ENCODE data around the gene NAV2. TPM values are rescaled to one million over a fixed set of nuclear protein-coding genes. Genes with fewer than 3 reads are reported as not detected.

Gene NAV2
- total RNA-seq, 1 experiment from 2014 or later: 139 TPM

DNA sequence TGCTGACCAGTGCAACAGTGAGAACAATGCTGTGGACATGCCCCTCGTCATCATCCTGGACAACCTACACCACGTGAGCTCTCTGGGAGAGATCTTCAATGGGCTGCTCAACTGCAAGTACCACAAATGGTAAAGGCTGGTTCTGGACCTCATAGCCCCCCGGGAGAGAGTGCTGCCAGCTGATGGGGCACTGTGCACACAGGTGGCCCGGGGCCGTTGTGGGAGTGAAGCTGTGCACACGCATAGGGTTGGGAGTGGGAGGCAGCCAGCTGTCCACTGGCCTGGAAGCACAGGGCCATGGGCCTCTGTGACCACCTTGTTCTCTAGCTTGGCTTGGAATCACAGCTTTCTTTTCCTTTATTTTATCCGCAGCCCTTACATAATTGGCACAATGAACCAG lies 390.6 kb downstream of the NAV2 start:
- TF ChIP-seq, protein P1, sequence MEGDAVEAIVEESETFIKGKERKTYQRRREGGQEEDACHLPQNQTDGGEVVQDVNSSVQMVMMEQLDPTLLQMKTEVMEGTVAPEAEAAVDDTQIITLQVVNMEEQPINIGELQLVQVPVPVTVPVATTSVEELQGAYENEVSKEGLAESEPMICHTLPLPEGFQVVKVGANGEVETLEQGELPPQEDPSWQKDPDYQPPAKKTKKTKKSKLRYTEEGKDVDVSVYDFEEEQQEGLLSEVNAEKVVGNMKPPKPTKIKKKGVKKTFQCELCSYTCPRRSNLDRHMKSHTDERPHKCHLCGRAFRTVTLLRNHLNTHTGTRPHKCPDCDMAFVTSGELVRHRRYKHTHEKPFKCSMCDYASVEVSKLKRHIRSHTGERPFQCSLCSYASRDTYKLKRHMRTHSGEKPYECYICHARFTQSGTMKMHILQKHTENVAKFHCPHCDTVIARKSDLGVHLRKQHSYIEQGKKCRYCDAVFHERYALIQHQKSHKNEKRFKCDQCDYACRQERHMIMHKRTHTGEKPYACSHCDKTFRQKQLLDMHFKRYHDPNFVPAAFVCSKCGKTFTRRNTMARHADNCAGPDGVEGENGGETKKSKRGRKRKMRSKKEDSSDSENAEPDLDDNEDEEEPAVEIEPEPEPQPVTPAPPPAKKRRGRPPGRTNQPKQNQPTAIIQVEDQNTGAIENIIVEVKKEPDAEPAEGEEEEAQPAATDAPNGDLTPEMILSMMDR (IDR thresholded peaks at IDR 0.05; ENCODE audit: unreplicated experiment): no peak
- ChIA-PET POLR2A (interaction anchor here (1.1 to 1.3 kb wide), 2 partner anchors 150 to 264 kb away, joined by 3 read pairs; no protein-coding TSS in a partner anchor), CTCF (interaction anchor here (0.6 to 1.1 kb wide), 5 partner anchors 24 to 321 kb away, joined by 3 to 4 read pairs (median 4); no protein-coding TSS in a partner anchor)
- peaks cover 100% of the 10 kb centered on the region for H3K36me3 Mint-ChIP-seq (ENCODE audit: insufficient read depth, unreplicated experiment)
- intact Hi-C loops (cut with micrococcal nuclease): no loop called here
- peaks cover 5% of the 10 kb centered on the region for H3K4me1 Mint-ChIP-seq (ENCODE audit: insufficient read depth, unreplicated experiment)
- BruUV-seq (replicated peaks): no TSS peak
- peak overlapping the region; percentile 36 for H3K27ac Mint-ChIP-seq (ENCODE audit: low read depth, unreplicated experiment)
- no peaks in the 10 kb centered on the region for H3K9me3 Mint-ChIP-seq (ENCODE audit: unreplicated experiment)
- DNase-seq (ENCODE audit: unreplicated experiment): no peak
- H3K4me3 Mint-ChIP-seq (ENCODE audit: unreplicated experiment): no peak overlapping the region
- no peaks in the 10 kb centered on the region for H3K27me3 Mint-ChIP-seq (ENCODE audit: insufficient read depth, unreplicated experiment)

DNA sequence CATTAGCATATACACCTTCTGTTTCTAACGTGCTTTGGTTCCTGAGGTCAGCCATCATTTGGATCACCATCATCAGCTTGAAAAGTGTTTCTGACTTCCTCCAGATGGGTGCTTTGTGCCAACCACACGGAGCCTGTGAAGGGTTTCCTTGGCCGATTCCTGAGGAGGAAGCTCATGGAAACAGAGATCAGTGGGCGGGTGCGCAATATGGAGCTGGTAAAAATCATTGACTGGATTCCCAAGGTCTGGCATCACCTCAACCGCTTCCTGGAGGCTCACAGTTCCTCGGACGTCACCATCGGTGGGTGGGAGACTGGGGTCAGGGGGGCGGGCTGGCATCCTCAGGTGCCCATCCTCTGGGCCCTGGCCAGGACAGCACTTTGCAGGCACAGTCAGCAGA lies 392.8 kb downstream of the NAV2 start:
- no peak overlapping the region for H3K27ac Mint-ChIP-seq (ENCODE audit: low read depth, unreplicated experiment)
- no peak overlapping the region for H3K4me3 Mint-ChIP-seq (ENCODE audit: unreplicated experiment)
- DNase-seq (ENCODE audit: unreplicated experiment): no peak
- TF ChIP-seq, protein P1 (IDR thresholded peaks at IDR 0.05; ENCODE audit: unreplicated experiment): no peak
- H3K9me3 Mint-ChIP-seq (ENCODE audit: unreplicated experiment): no peaks in the 10 kb centered on the region
- peaks cover 15% of the 10 kb centered on the region for H3K4me1 Mint-ChIP-seq (ENCODE audit: insufficient read depth, unreplicated experiment)
- POLR2A ChIA-PET: interaction anchor here (0.7 to 1.3 kb wide), 5 partner anchors 8 to 250 kb away, joined by 3 to 8 read pairs (median 4); no protein-coding TSS in a partner anchor
- CTCF ChIA-PET: interaction anchor here (0.6 to 1.8 kb wide), 11 partner anchors 12 to 542 kb away, joined by 3 to 10 read pairs (median 3); no protein-coding TSS in a partner anchor
- no peaks in the 10 kb centered on the region for H3K27me3 Mint-ChIP-seq (ENCODE audit: insufficient read depth, unreplicated experiment)
- H3K36me3 Mint-ChIP-seq (ENCODE audit: insufficient read depth, unreplicated experiment): peaks cover 100% of the 10 kb centered on the region
- intact Hi-C loops (cut with micrococcal nuclease): no loop called here
- no TSS peak for BruUV-seq (replicated peaks)

DNA sequence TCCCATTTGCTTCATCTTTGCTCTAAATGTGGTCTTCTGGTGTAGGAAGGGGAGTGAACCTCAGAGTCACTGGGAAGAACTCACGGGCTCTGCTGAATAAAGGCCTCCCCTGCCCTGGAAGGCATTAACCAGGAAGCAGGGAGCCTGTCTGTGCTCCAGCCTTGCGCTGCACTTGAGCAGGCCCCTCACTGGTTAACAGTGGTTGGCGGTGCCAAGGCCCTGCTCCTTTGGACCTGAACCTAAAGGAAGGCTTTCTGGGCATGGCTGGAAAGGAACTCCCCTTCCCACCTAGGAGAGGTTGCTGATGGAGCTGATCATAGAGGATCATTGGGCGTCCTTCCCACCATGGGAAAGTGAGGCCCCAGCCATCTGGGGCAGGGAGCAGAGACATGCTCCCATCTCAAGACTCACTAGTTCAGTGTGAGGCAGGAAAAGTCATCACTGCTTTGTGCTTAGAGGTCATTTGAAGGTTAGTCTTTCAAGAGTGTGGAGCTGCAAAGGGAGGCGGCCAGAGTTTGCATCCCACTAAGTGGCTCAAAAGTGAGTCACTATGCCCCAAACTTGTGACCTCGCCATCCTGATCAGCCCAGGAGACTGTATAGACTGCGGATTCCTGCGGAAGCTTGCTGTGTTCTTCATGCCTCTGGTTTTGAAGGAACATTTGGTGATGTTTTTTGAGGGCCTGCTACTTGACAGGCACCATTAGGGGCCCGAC lies 397.3 kb downstream of the NAV2 start:
- H3K4me3 Mint-ChIP-seq (ENCODE audit: unreplicated experiment): no peak overlapping the region
- H3K4me1 Mint-ChIP-seq (ENCODE audit: insufficient read depth, unreplicated experiment): peaks cover 48% of the 10 kb centered on the region
- TF ChIP-seq, protein P1 (IDR thresholded peaks at IDR 0.05; ENCODE audit: unreplicated experiment): no peak
- BruUV-seq (replicated peaks): no TSS peak
- POLR2A ChIA-PET: interaction anchor here (0.7 to 5.7 kb wide), 7 partner anchors 12 to 171 kb away, joined by 4 to 95 read pairs (median 8); no protein-coding TSS in a partner anchor
- no peaks in the 10 kb centered on the region for H3K9me3 Mint-ChIP-seq (ENCODE audit: unreplicated experiment)
- CTCF ChIA-PET: interaction anchor here (0.6 to 10.4 kb wide), 26 partner anchors 8 to 407 kb away, joined by 3 to 115 read pairs (median 8); no protein-coding TSS in a partner anchor
- H3K27me3 Mint-ChIP-seq (ENCODE audit: insufficient read depth, unreplicated experiment): no peaks in the 10 kb centered on the region
- DNase-seq (ENCODE audit: unreplicated experiment): no peak
- intact Hi-C loops (cut with micrococcal nuclease): loop anchor here (2.0 to 5.0 kb wide), 2 partner anchors 73 to 85 kb away; no protein-coding TSS in a partner anchor
- H3K27ac Mint-ChIP-seq (ENCODE audit: low read depth, unreplicated experiment): peak overlapping the region; percentile 64
- H3K36me3 Mint-ChIP-seq (ENCODE audit: insufficient read depth, unreplicated experiment): peaks cover 99% of the 10 kb centered on the region
